H1 (cell line): Measurements from ENCODE around the gene CACNA1D. TPM values are rescaled to one million over a fixed set of nuclear protein-coding genes. Genes with fewer than 3 reads are reported as not detected.

Source experiments
- CTCF ChIA-PET: fragments of 300-600 bp; sonication (Branson Sonifier 250); formaldehyde crosslinking; loops from one replicate; lab custom pipeline; 2021; ENCODE audit not compliant: partially characterized antibody; lab: Charles Lee
- POLR2A ChIA-PET: fragments of 300-600 bp; sonication (Branson Sonifier 250); formaldehyde crosslinking; loops from one replicate; lab custom pipeline; 2021; ENCODE audit warnings: inconsistent platforms; ENCODE audit not compliant: partially characterized antibody; lab: Charles Lee
- DNase-seq, 2 experiments: peaks; one replicate each; pipeline versions ENCODE4 v3.0.0 to v3.0.0-alpha.2; 2010 to 2022; ENCODE audit warnings: low spot score in 2 of 2, low read depth in 1 of 2, mixed read lengths in 1 of 2
- FAIRE-seq: peaks from 2 replicates; lab custom pipeline; 2011; peaks lifted over from hg19 to GRCh38; lab: Jason Lieb, UNC
- H2AFZ ChIP-seq: 2 replicates; pipeline ENCODE4 v1.8.1; 2012; ENCODE audit warnings: low read length, inconsistent platforms
- H2AK5ac ChIP-seq: 2 replicates; pipeline ENCODE4 v1.6.1; 2013; ENCODE audit warnings: low read depth, low read length
- H2BK120ac ChIP-seq: replicated peaks from 2 replicates; pipeline ENCODE3; 2013; ENCODE audit warnings: low read depth, low read length, inconsistent platforms
- H2BK12ac ChIP-seq: 2 replicates; pipeline ENCODE4 v1.6.1; 2013; ENCODE audit warnings: low read depth, low read length
- H2BK15ac ChIP-seq: 2 replicates; pipeline ENCODE4 v1.6.1; 2013; ENCODE audit warnings: low read length
- H2BK20ac ChIP-seq: 2 replicates; pipeline ENCODE4 v1.6.1; 2013; ENCODE audit warnings: low read length
- H2BK5ac ChIP-seq: 2 replicates; pipeline ENCODE4 v1.6.1; 2013; ENCODE audit warnings: low read depth, low read length
- H3K14ac ChIP-seq: 2 replicates; pipeline ENCODE4 v1.6.1; 2013; ENCODE audit warnings: inconsistent platforms; ENCODE audit not compliant: insufficient read length
- H3K18ac ChIP-seq: 2 replicates; pipeline ENCODE4 v1.6.1; 2013; ENCODE audit warnings: low read length; ENCODE audit errors: extremely low read depth
- H3K23ac ChIP-seq: 2 replicates; pipeline ENCODE4 v1.6.1; 2013; ENCODE audit warnings: inconsistent platforms; ENCODE audit not compliant: insufficient read length
- H3K23me2 ChIP-seq: 2 replicates; pipeline ENCODE4 v1.6.1; 2013; ENCODE audit warnings: low read depth, low read length
- H3K27ac ChIP-seq: 2 replicates; pipeline ENCODE4 v1.6.1; 2011; ENCODE audit warnings: low read depth, low read length, inconsistent platforms
- H3K27me3 ChIP-seq, 4 experiments: replicated peaks in 1 of 4; 1 replicate in 1 of 4; 2 replicates in 3 of 4; pipeline versions ENCODE4 v1.6.1 to v1.8.1; 2011 to 2013; ENCODE audit warnings: low read length in 3 of 4, mild to moderate bottlenecking in 3 of 4, inconsistent platforms in 2 of 4, mixed read lengths in 2 of 4, moderate library complexity in 1 of 4; ENCODE audit not compliant: control insufficient read depth in 3 of 4, insufficient read depth in 3 of 4; ENCODE audit errors: extremely low read depth in 1 of 4
- H3K36me3 ChIP-seq, 4 experiments: 2 replicates each; pipeline versions ENCODE4 v1.6.1 to v1.8.1; 2011 to 2013; ENCODE audit warnings: mild to moderate bottlenecking in 4 of 4, low read length in 3 of 4, moderate library complexity in 2 of 4, control low read depth in 1 of 4, inconsistent platforms in 1 of 4; ENCODE audit not compliant: insufficient read depth in 4 of 4, control insufficient read depth in 2 of 4
- H3K4ac ChIP-seq: replicated peaks from 2 replicates; pipeline ENCODE3; 2013; ENCODE audit warnings: low read length, low read depth, mixed read lengths, inconsistent platforms; ENCODE audit not compliant: insufficient read length
- H3K4me1 ChIP-seq, 4 experiments: replicated peaks in 1 of 4; 1 replicate in 1 of 4; 2 replicates in 3 of 4; pipeline versions ENCODE4 v1.6.1 to v1.8.1; 2011 to 2013; ENCODE audit warnings: low read length in 3 of 4, inconsistent platforms in 2 of 4, mixed read lengths in 1 of 4; ENCODE audit not compliant: insufficient read depth in 4 of 4, control insufficient read depth in 3 of 4
- H3K4me2 ChIP-seq, 2 experiments: 2 replicates each; pipeline versions ENCODE4 v1.6.1 to v1.8.1; 2011 to 2013; ENCODE audit warnings: low read depth in 2 of 2, low read length in 2 of 2, control low read depth in 1 of 2, inconsistent platforms in 1 of 2, mild to moderate bottlenecking in 1 of 2; ENCODE audit not compliant: insufficient read depth in 1 of 2
- H3K4me3 ChIP-seq, 4 experiments: fragments of 200-600, 300-600 bp in 1 of 4; sonication (generic), shearing (Covaris generic), sonication (Bioruptor Twin) in 1 of 4; 2 replicates each; pipeline versions ENCODE4 v1.5.1 to v1.8.1; 2011 to 2016; ENCODE audit warnings: low read length in 4 of 4, low read depth in 3 of 4, control low read depth in 2 of 4, inconsistent platforms in 2 of 4, mild to moderate bottlenecking in 2 of 4, mixed read lengths in 1 of 4, moderate library complexity in 1 of 4; ENCODE audit not compliant: insufficient read depth in 2 of 4; ENCODE audit errors: extremely low read depth in 1 of 4
- H3K56ac ChIP-seq: replicated peaks from 2 replicates; pipeline ENCODE3; 2013; ENCODE audit warnings: low read depth, mild to moderate bottlenecking, mixed read lengths, low read length, inconsistent platforms; ENCODE audit not compliant: insufficient read length
- H3K79me1 ChIP-seq: 2 replicates; pipeline ENCODE4 v1.6.1; 2013; ENCODE audit warnings: low read depth, low read length, control low read depth
- H3K79me2 ChIP-seq, 2 experiments: 2 replicates each; pipeline versions ENCODE4 v1.6.1 to v1.8.1; 2012 to 2013; ENCODE audit warnings: low read length in 2 of 2, mild to moderate bottlenecking in 2 of 2, inconsistent platforms in 1 of 2; ENCODE audit not compliant: insufficient read depth in 2 of 2, control insufficient read depth in 1 of 2
- H3K9ac ChIP-seq, 4 experiments: replicated peaks in 1 of 4; 1 replicate in 1 of 4; 2 replicates in 3 of 4; pipeline versions ENCODE4 v1.6.1 to v1.8.1; 2011 to 2013; ENCODE audit warnings: low read depth in 3 of 4, low read length in 3 of 4, control low read depth in 2 of 4, mild to moderate bottlenecking in 2 of 4, moderate library complexity in 2 of 4, inconsistent platforms in 1 of 4; ENCODE audit errors: extremely low read depth in 1 of 4
- H3K9me3 ChIP-seq, 2 experiments: 2 replicates each; pipeline versions ENCODE4 v1.6.1 to v1.8.1; 2012 to 2013; ENCODE audit warnings: mild to moderate bottlenecking in 2 of 2, moderate library complexity in 2 of 2, control low read depth in 1 of 2, inconsistent platforms in 1 of 2, low read depth in 1 of 2, low read length in 1 of 2, mixed read lengths in 1 of 2; ENCODE audit not compliant: insufficient read depth in 2 of 2
- H4K20me1 ChIP-seq, 2 experiments: replicated peaks in 1 of 2; 2 replicates each; pipeline versions ENCODE3 to v1.8.1; 2011 to 2013; ENCODE audit warnings: inconsistent platforms in 2 of 2, low read length in 2 of 2, mild to moderate bottlenecking in 1 of 2; ENCODE audit not compliant: insufficient read depth in 2 of 2, control insufficient read depth in 1 of 2
- H4K5ac ChIP-seq: 2 replicates; pipeline ENCODE4 v1.6.1; 2013; ENCODE audit warnings: low read length, low read depth, mixed read lengths, inconsistent platforms; ENCODE audit not compliant: insufficient read length
- H4K8ac ChIP-seq: 2 replicates; pipeline ENCODE4 v1.8.0; 2013; ENCODE audit warnings: mild to moderate bottlenecking, moderate library complexity, low read length, inconsistent platforms; ENCODE audit not compliant: insufficient read depth; ENCODE audit errors: extremely low read depth
- H4K91ac ChIP-seq: replicated peaks from 2 replicates; pipeline ENCODE3; 2013; ENCODE audit warnings: low read length, mixed read lengths, inconsistent platforms; ENCODE audit not compliant: insufficient read length
- BRCA1 ChIP-seq: IDR thresholded peaks from 2 replicates; pipeline ENCODE4 v1.6.1; 2012; ENCODE audit warnings: low read depth, low read length, improper control_type of control experiment
- GABPA ChIP-seq: IDR thresholded peaks from 2 replicates; pipeline ENCODE4 v1.6.1; 2011; ENCODE audit warnings: mild to moderate bottlenecking, low read length, moderate library complexity, borderline replicate concordance; ENCODE audit not compliant: insufficient read depth
- HDAC6 ChIP-seq: IDR thresholded peaks from one replicate; pipeline ENCODE4 v1.7.1; 2012; ENCODE audit warnings: low read depth, mild to moderate bottlenecking, inconsistent platforms, low read length, moderate library complexity
- KDM1A ChIP-seq: fragments of 200-600, 300-600 bp; sonication (generic); IDR thresholded peaks from 2 replicates; pipeline ENCODE4 v1.7.1; 2016; ENCODE audit warnings: mild to moderate bottlenecking, low read length, borderline replicate concordance
- WGBS, 2 experiments: shearing (Covaris generic) in 1 of 2; methylation state at CpG; one replicate each; pipeline versions ENCODE4 v1.1.6 to v1.1.7; 2013 to 2015; ENCODE audit warnings: low lambda C conversion rate in 2 of 2, mixed read lengths in 2 of 2, inconsistent platforms in 1 of 2, low coverage in 1 of 2, missing lambda C conversion rate in 1 of 2; ENCODE audit not compliant: insufficient replicate concordance in 2 of 2, insufficient coverage in 1 of 2, insufficient read length in 1 of 2; ENCODE audit errors: extremely low coverage in 1 of 2, missing lambda C conversion rate in 1 of 2; 5-methylcytosine and 5-hydroxymethylcytosine counted together
- polyA plus RNA-seq, 7 experiments: library from polyadenylated mRNA; depleted of rRNA in 3 of 7; stranded (reverse) in 5 of 7; unstranded in 2 of 7; fragments of >200 nt in 5 of 7; fragments of 200-250 nt in 2 of 7; gene quantifications; 1 replicate in 5 of 7; 2 replicates in 1 of 7; 4 replicates in 1 of 7; pipeline versions ENCODE4 v1.2.1 to v1.2.3, GENCODE V29; 2011 to 2013; ENCODE audit warnings: missing spikeins in 2 of 7, mixed read lengths in 2 of 7
- total RNA-seq: library from RNA; stranded (reverse); fragmentation: NEBNext Ultra II Directional; extraction: Animal tissue kit (Norgen Biotek cat#: 25700); gene quantifications from 2 replicates; pipeline ENCODE4 v1.2.1, GENCODE V29; 2021

Gene CACNA1D
- total and polyA plus RNA-seq, 2 of the 8 experiments (the other 6 are each of a cell fraction or from before 2014, with no cell fraction given): 2.0 to 2.9 TPM

DNA sequence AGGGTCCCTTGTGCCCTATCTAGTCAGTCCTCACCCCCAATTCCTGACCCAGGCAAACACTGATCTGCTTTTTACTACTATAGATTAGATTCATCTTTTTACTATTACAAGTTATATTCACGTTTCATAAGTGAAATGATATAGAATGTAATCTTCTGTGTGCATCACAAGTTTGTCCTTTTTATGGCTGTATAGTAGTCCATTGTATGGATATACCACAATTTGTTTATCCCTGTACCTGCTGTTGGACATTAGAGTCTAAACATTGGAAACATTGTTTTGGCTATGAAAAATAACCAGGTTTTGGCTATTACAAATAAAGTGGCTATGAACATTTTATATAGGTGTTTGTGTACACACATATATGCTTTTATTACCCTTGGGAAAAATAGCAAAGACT lies 112.4 kb downstream of the CACNA1D start:
- DNase-seq (no peak), FAIRE-seq (no peak)
- WGBS, 2 experiments: 74% methylated on average over 1 of the region's 1 CpG; no CpG with 5 or more reads in 1 of the 2 experiments
- H3K14ac ChIP-seq: no peak overlapping the region
- no peak overlapping the region for H2BK20ac ChIP-seq
- H3K4me3 ChIP-seq: no peak overlapping the region
- H3K4ac ChIP-seq: no peak overlapping the region
- H4K8ac ChIP-seq: no peak overlapping the region
- no peak overlapping the region for H4K91ac ChIP-seq
- ChIA-PET POLR2A (no interaction called here), CTCF (no interaction called here)
- H2BK12ac ChIP-seq: no peak overlapping the region
- no peaks in the 10 kb centered on the region for H4K20me1 ChIP-seq
- no peak overlapping the region for H3K56ac ChIP-seq
- H3K36me3 ChIP-seq: no peaks in the 10 kb centered on the region
- no peak overlapping the region for H2BK5ac ChIP-seq
- no peak overlapping the region for H2BK15ac ChIP-seq
- no peak overlapping the region for H3K4me2 ChIP-seq
- no peaks in the 10 kb centered on the region for H3K23me2 ChIP-seq
- H4K5ac ChIP-seq: no peak overlapping the region
- no peak overlapping the region for H3K9ac ChIP-seq
- H3K18ac ChIP-seq: no peak overlapping the region
- peaks cover 0 to 8% of the 10 kb centered on the region in 2 experiments; a peak in 3 of 4 replicates for H3K9me3 ChIP-seq
- H3K27me3 ChIP-seq: no peaks in the 10 kb centered on the region
- no peak overlapping the region for H2AK5ac ChIP-seq
- H2AFZ ChIP-seq: no peak overlapping the region
- H3K79me1 ChIP-seq: no peaks in the 10 kb centered on the region
- no peak overlapping the region for H3K27ac ChIP-seq
- no peak for TF ChIP-seq GABPA
- no peak for TF ChIP-seq BRCA1
- TF ChIP-seq KDM1A: peak; percentile 74; the same call in 1 of the 2 replicates
- no peak for TF ChIP-seq HDAC6
- H2BK120ac ChIP-seq: no peak overlapping the region
- no peaks in the 10 kb centered on the region for H3K4me1 ChIP-seq
- H3K79me2 ChIP-seq: no peaks in the 10 kb centered on the region
- no peak overlapping the region for H3K23ac ChIP-seq
